Adrenal gland (tissue), 5 donors: ENCODE measurements around the gene SFTA2.

ENCODE experiments used
- POLR2A ChIP-seq, 2 donors: fragments of 450-650 bp; IDR thresholded peaks; one replicate each; pipeline ENCODE4 v1.6.1; 2017; ENCODE audit warnings: antibody characterized with exemption in 2 of 2, mild to moderate bottlenecking in 2 of 2, moderate library complexity in 1 of 2
- TF ChIP-seq, protein P1 (sequence below), 6 experiments: fragments of 450-650 bp in 4 of 6; fragments of 200-600 bp in 2 of 6; sonication (generic) in 1 of 6; IDR thresholded peaks; 1 replicate in 5 of 6; 2 replicates in 1 of 6; pipeline versions ENCODE4 v1.5.1 to v1.8.0; 2016 to 2021; ENCODE audit warnings: antibody characterized with exemption in 6 of 6, mild to moderate bottlenecking in 2 of 6, moderate library complexity in 1 of 6
- donor health status: DM: no; HTN: no; CAD: no.

DNA sequence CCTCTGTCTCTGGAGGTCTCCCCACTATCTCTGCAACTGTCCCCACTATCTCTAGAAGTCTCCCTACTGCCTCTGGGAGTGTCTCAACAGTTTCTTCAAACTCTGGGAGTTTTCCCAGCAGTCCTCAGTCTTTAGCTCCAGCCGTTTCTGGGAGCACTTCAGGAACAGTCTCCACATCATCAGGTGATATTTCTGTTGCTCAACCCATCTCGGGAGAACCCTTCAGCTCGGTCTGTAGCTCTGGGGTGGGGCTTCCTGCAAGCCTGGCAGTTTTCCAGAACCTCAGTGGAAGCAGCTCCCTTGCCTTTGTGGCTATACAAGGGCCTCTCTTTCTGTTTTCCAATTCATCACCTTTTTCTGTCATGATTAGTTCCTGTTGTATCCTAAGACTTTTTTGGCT, 3.0 kb upstream of the SFTA2 start:
- no peak for TF ChIP-seq POLR2A (IDR thresholded peaks at IDR 0.05)
- TF ChIP-seq, protein P1, sequence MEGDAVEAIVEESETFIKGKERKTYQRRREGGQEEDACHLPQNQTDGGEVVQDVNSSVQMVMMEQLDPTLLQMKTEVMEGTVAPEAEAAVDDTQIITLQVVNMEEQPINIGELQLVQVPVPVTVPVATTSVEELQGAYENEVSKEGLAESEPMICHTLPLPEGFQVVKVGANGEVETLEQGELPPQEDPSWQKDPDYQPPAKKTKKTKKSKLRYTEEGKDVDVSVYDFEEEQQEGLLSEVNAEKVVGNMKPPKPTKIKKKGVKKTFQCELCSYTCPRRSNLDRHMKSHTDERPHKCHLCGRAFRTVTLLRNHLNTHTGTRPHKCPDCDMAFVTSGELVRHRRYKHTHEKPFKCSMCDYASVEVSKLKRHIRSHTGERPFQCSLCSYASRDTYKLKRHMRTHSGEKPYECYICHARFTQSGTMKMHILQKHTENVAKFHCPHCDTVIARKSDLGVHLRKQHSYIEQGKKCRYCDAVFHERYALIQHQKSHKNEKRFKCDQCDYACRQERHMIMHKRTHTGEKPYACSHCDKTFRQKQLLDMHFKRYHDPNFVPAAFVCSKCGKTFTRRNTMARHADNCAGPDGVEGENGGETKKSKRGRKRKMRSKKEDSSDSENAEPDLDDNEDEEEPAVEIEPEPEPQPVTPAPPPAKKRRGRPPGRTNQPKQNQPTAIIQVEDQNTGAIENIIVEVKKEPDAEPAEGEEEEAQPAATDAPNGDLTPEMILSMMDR (IDR thresholded peaks at IDR 0.05) = no peak
